ENCODE measurements around the gene NDUFV1.
"Not testable (repeated sequence)": the region's sequence is repeated elsewhere in the genome, so short reads cannot be mapped to it uniquely, and the experiment has no call there.

Gene NDUFV1

DNA sequence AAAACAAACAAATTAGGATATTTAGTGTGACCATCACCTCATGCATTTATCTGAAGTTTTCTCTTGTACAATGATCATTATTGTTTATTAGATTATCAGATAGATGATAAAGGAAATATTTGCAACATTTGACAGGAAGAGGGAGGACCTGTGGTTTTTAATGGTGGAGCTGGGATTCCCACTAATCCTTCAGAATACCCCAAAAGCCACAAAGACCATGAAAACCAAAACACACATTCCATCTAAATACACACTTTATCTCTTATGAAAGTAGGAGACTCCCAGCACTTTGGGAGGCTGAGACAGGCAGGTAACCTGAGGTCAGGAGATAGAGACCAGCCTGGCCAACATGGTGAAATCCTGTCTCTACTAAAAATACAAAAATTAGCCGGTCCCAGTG is 7.6 kb upstream of the NDUFV1 start:
- no peaks in the 10 kb centered on the region for H3K36me3 Mint-ChIP-seq (ENCODE audit: low read depth)
- no peak overlapping the region for H3K27ac Mint-ChIP-seq
- H3K27me3 Mint-ChIP-seq: peaks cover 8% of the 10 kb centered on the region
- H3K4me1 Mint-ChIP-seq (ENCODE audit: low read depth): peaks cover 7% of the 10 kb centered on the region
- H3K9me3 Mint-ChIP-seq: no peaks in the 10 kb centered on the region
- H3K4me3 Mint-ChIP-seq: no peak overlapping the region

DNA sequence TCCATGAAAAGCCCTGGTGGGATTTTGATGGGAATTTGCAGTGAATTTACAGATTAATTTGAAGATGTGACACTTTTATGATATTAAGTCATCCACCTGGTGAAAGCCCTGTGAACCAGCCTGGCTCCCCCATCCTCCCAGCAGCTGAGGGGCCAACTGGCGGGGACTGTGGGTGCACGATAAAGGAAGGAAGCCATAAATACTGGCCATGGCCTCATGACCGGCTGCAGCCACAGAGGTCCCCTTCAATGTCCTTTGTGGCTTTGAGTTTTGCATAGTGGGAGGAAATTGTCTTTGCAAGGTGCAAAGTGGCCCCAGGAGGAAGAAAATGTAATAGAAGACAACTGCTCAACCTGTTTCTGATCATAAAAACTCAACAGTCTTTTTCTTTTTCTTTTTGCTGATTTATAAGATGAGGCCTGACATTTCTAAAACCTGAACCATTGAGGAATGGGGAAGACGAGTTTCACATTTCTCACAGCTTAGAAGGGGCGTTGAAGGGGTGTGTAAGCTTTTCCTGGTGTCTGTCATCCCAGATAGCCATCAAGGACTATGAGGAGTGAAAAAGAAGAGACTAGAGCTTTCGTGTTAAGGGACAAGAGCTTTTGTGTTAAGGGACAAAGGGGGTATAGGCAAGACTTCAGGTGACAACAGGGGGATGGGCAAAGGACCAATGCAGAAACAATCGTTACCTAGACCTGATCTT is 6.3 kb upstream of the NDUFV1 start:
- H3K4me1 Mint-ChIP-seq (ENCODE audit: low read depth): peaks cover 7% of the 10 kb centered on the region
- H3K4me3 Mint-ChIP-seq: no peak overlapping the region
- no peaks in the 10 kb centered on the region for H3K9me3 Mint-ChIP-seq
- no peaks in the 10 kb centered on the region for H3K36me3 Mint-ChIP-seq (ENCODE audit: low read depth)
- peaks cover 8% of the 10 kb centered on the region for H3K27me3 Mint-ChIP-seq
- no peak overlapping the region for H3K27ac Mint-ChIP-seq

- no peak overlapping the region for H3K27ac Mint-ChIP-seq
- no peak overlapping the region for H3K4me3 Mint-ChIP-seq
- H3K27me3 Mint-ChIP-seq: peaks cover 8% of the 10 kb centered on the region
- H3K4me1 Mint-ChIP-seq (ENCODE audit: low read depth): peaks cover 11% of the 10 kb centered on the region
- H3K36me3 Mint-ChIP-seq (ENCODE audit: low read depth): no peaks in the 10 kb centered on the region
- no peaks in the 10 kb centered on the region for H3K9me3 Mint-ChIP-seq
Observed at GRCh38 chr11:67601098-67601497, 5.6 kb upstream of the NDUFV1 start.

DNA sequence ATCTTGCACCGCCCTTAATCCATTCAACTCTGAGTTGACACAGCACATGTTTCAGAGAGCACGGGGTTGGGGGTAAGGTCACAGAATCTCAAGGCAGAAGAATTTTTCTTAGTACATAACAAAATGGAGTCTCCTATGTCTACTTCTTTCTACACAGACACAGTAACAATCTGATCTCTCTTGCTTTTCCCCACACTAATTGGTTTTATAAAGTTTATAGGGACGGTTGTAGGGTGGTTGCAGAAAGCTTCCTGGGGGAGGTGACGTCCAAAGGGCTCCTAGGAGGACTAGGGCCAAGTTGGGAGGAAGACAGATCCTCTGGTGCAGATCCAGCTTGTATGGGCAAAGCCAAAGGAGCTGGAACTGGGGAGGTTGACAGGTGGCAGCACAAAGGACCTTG is 2.6 kb upstream of the NDUFV1 start:
- not testable (repeated sequence) for H3K9me3 Mint-ChIP-seq, H3K27me3 Mint-ChIP-seq, H3K27ac Mint-ChIP-seq, H3K4me3 Mint-ChIP-seq
- Mint-ChIP-seq H3K36me3 (ENCODE audit: low read depth) (peaks cover 11% of the 10 kb centered on the region), H3K4me1 (ENCODE audit: low read depth) (peaks cover 28% of the 10 kb centered on the region)

DNA sequence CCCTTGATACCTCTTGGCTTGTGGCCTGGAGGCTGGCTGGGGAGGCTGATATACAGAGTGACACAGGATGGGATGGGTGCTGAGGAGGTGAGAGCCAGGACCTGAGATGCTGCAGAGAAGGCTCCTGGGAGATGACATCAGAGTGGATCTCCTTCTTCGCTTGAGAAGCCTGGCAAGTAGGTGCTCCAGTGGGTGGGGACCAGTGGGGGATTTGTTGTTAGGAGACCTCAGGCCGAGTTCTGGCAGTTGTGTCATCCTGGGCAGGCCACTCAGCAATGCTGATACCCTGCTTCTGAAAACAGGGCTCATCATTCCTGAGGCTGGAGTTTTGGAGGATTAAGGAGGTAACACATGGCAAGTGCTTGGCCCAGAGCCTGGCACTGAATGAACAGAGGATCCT is 1.9 kb upstream of the NDUFV1 start:
- Mint-ChIP-seq H3K27me3 (peaks cover 8% of the 10 kb centered on the region), H3K36me3 (ENCODE audit: low read depth) (peaks cover 16% of the 10 kb centered on the region), H3K27ac (no peak overlapping the region), H3K9me3 (no peaks in the 10 kb centered on the region), H3K4me3 (no peak overlapping the region), H3K4me1 (ENCODE audit: low read depth) (peaks cover 28% of the 10 kb centered on the region)

GRCh38 chr11:67605231-67606011 is 1.3 kb upstream of the NDUFV1 start:
- Mint-ChIP-seq H3K4me3 (peak overlapping the region; percentile 56), H3K27ac (peak overlapping the region; percentile 8), H3K36me3 (ENCODE audit: low read depth) (peaks cover 20% of the 10 kb centered on the region), H3K27me3 (peaks cover 7% of the 10 kb centered on the region), H3K4me1 (ENCODE audit: low read depth) (peaks cover 25% of the 10 kb centered on the region), H3K9me3 (no peaks in the 10 kb centered on the region)

- Mint-ChIP-seq H3K9me3 (no peaks in the 10 kb centered on the region), H3K27ac (peak overlapping the region; percentile 87), H3K4me3 (peak overlapping the region; percentile 96), H3K27me3 (peaks cover 4% of the 10 kb centered on the region), H3K4me1 (ENCODE audit: low read depth) (peaks cover 21% of the 10 kb centered on the region), H3K36me3 (ENCODE audit: low read depth) (peaks cover 23% of the 10 kb centered on the region)
Observed at GRCh38 chr11:67606093-67606491, 644 bp upstream of the NDUFV1 start.

DNA sequence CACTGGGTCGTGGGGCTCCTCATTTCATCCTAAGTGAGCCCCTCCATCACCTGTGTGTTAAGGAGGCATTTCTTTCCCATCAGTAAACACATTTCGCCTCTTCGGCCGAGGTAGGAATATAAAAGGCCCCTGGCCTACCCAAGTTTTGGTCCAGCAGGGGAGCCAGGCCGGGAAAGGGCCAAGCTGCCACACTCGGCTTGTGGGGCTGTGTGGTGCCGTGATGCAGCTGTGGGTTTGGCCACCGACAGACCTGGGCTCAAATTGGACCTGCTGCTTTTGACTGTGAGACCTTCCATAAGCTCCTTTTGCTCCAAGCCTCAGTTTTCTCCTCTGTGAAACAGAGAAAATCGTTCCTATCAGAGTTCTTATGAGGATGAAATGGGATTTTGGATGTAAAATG is 771 bp downstream of the NDUFV1 start:
- peak overlapping the region; percentile 91 for H3K27ac Mint-ChIP-seq
- H3K27me3 Mint-ChIP-seq: peaks cover 4% of the 10 kb centered on the region
- peaks cover 21% of the 10 kb centered on the region for H3K4me1 Mint-ChIP-seq (ENCODE audit: low read depth)
- H3K9me3 Mint-ChIP-seq: no peaks in the 10 kb centered on the region
- H3K36me3 Mint-ChIP-seq (ENCODE audit: low read depth): peaks cover 30% of the 10 kb centered on the region
- peak overlapping the region; percentile 96 for H3K4me3 Mint-ChIP-seq

DNA sequence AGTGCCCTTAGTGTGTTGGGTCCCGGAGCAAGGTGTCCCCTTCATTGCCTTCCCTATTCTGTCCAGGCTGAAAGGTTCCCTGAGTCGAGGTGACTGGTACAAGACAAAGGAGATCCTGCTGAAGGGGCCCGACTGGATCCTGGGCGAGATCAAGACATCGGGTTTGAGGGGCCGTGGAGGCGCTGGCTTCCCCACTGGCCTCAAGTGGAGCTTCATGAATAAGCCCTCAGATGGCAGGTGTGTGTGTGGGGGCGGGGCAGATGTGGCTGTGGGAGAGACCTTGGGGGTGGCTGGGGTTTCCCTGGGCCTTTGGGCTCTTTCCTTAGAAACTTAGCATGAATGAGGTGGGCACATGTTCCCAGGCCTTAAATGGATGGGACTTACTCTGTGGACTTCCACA is 1.8 kb downstream of the NDUFV1 start:
- Mint-ChIP-seq H3K4me3 (peak overlapping the region; percentile 96), H3K27ac (no peak overlapping the region), H3K4me1 (ENCODE audit: low read depth) (peaks cover 27% of the 10 kb centered on the region)

DNA sequence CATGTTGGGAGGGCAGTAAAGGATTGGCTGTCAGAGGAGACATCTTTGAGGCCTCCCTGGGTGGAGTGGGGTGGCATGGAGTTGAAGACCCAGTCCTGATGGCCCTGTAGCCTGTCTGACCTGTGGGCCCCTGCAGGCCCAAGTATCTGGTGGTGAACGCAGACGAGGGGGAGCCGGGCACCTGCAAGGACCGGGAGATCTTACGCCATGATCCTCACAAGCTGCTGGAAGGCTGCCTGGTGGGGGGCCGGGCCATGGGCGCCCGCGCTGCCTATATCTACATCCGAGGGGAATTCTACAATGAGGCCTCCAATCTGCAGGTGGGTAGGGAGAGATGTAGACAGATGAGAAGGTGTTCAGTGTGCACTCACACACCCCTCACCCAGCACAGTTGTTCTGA is 2.6 kb downstream of the NDUFV1 start:
- Mint-ChIP-seq H3K27ac (no peak overlapping the region), H3K27me3 (no peaks in the 10 kb centered on the region), H3K4me1 (ENCODE audit: low read depth) (peaks cover 35% of the 10 kb centered on the region), H3K4me3 (no peak overlapping the region), H3K9me3 (no peaks in the 10 kb centered on the region), H3K36me3 (ENCODE audit: low read depth) (peaks cover 32% of the 10 kb centered on the region)

More for the DNA sequence above, 1.8 kb downstream of the NDUFV1 start:
- no peaks in the 10 kb centered on the region for H3K9me3 Mint-ChIP-seq
- no peaks in the 10 kb centered on the region for H3K27me3 Mint-ChIP-seq
- H3K36me3 Mint-ChIP-seq (ENCODE audit: low read depth): peaks cover 32% of the 10 kb centered on the region

DNA sequence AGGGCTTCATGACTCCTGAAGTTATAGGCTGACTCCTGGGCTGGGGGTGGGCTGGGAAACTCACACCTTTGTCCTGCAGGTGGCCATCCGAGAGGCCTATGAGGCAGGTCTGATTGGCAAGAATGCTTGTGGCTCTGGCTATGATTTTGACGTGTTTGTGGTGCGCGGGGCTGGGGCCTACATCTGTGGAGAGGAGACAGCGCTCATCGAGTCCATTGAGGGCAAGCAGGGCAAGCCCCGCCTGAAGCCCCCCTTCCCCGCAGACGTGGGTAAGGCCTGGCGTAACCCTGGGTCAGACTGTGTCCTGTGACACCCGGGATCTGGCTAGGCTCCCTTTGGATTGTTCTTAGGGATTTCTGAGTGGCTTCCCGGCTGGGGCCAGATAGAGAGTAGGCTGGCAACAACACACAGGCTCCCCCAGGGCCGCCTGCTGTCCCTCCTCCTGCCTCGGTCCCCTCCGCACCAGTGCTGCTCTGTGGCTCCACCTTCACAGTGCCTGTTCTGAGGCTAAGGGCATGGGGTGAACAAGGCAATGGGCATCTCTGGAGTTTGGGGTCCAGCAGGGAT is 3.6 kb downstream of the NDUFV1 start:
- no peak overlapping the region for H3K27ac Mint-ChIP-seq
- H3K4me1 Mint-ChIP-seq (ENCODE audit: low read depth): peaks cover 45% of the 10 kb centered on the region

GRCh38 chr11:67611165-67611564 is 4.4 kb downstream of the NDUFV1 start:
- Mint-ChIP-seq H3K27ac (no peak overlapping the region), H3K4me3 (no peak overlapping the region), H3K4me1 (ENCODE audit: low read depth) (peaks cover 41% of the 10 kb centered on the region), H3K27me3 (no peaks in the 10 kb centered on the region), H3K36me3 (ENCODE audit: low read depth) (peaks cover 32% of the 10 kb centered on the region), H3K9me3 (no peaks in the 10 kb centered on the region)

More for the DNA sequence above, 3.6 kb downstream of the NDUFV1 start:
- Mint-ChIP-seq H3K4me3 (no peak overlapping the region), H3K27me3 (no peaks in the 10 kb centered on the region), H3K36me3 (ENCODE audit: low read depth) (peaks cover 32% of the 10 kb centered on the region), H3K9me3 (no peaks in the 10 kb centered on the region)

DNA sequence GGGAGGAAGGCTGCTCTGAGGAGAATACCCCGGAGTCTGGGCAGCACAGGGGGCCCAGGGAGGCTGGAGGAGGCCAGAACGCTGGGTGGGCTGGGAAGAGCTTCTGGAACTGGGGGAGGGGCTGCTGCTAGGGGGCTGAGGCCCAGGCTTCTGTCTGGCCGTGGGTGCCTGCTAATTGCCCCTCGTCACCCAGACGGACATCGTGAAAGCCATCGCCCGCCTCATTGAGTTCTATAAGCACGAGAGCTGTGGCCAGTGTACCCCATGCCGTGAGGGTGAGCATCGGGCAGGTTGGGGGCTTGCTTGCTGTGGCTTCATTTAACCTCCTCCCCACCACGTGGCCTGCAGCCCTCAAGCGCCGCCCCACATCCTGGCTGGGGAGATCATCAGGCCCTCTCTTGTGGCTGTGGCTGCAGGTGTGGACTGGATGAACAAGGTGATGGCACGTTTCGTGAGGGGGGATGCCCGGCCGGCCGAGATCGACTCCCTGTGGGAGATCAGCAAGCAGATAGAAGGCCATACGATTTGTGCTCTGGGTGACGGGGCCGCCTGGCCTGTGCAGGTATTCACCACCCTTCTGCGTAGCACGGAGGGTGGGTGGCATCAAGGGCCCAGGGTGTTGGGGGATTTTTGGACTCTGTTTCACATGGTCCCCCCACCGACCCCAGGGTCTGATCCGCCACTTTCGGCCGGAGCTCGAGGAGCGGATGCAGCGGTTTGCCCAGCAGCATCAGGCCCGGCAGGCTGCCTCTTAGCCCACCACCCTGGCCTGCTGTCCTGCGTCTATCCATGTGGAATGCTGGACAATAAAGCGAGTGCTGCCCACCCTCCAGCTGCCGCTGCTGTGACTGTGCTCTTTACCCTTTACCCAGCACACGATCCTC is 5.2 kb downstream of the NDUFV1 start:
- peaks cover 32% of the 10 kb centered on the region for H3K36me3 Mint-ChIP-seq (ENCODE audit: low read depth)
- no peaks in the 10 kb centered on the region for H3K27me3 Mint-ChIP-seq
- H3K9me3 Mint-ChIP-seq: no peaks in the 10 kb centered on the region
- H3K27ac Mint-ChIP-seq: no peak overlapping the region
- no peak overlapping the region for H3K4me3 Mint-ChIP-seq
- H3K4me1 Mint-ChIP-seq (ENCODE audit: low read depth): peaks cover 42% of the 10 kb centered on the region

DNA sequence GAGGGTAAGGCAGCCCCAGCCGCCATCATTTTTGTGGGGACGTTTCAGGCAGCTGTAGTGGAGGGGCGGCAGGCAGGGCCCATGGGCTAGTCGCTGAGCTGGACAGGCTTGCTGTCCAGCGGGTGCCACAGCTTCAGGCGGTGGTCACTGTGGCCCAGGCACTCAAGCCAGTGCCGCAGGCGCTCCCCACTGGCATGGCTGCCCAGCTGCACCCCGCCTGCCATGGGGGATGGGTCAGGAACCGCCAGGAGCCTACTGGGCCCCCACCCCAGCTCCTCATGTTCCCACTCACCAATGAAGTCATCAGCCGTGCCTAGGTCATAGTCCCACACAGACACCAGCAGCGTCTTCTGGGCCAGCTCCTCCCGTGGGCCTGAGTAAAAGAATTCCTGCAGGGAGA is 6.0 kb downstream of the NDUFV1 start:
- Mint-ChIP-seq H3K9me3 (no peaks in the 10 kb centered on the region), H3K36me3 (ENCODE audit: low read depth) (peaks cover 32% of the 10 kb centered on the region), H3K4me1 (ENCODE audit: low read depth) (peaks cover 39% of the 10 kb centered on the region), H3K27me3 (no peaks in the 10 kb centered on the region), H3K27ac (peak overlapping the region; percentile 95), H3K4me3 (no peak overlapping the region)
